ENCODE data around the gene MUC2. TPM values are rescaled to one million over a fixed set of nuclear protein-coding genes. Genes with fewer than 3 reads are reported as not detected.

Gene MUC2
- total and polyA plus RNA-seq, 2 of the 13 experiments (the other 11 are each of a cell fraction or from before 2014, with no cell fraction given) = not detected

DNA sequence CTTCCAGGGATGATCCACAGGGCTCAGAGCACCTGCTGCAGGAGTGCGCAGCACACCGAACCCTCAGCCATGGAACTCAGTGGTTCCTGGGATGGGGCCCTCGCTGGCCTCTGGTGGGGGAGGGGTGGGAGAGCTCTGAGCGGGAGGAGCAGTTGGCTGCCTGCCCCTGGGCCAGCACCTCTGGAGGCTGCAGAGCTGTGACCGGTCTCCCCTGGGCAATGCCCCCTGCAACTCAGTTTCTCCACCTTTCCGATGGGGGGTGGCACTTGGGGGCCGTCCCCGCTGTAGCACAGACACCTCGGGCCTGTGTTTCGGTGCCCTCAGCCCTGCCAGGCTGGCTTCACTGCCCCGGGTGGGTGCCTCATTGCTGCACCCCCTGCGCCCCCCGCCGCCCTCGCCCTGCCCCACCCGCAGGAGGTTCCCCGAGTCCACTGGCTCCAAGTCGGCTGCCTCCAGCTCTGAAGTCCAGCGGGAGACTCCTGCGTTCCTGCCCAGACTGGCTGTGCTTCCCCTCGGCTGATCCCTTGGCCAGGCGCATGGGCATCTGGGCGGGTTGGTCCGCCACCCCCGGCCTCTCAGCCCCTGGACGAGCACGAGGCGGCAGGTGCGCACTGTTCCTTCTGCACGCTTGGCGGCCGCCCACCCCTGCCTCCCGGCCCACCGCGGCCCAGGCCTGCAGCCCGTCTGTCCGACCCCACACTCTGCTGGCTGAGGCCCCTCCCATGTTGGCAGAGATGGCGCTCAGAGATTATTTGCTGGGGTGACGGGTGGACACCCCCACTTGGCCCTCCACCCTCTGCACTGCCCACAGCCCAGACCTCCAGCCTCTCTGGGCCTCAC, 40.0 kb upstream of the MUC2 start (continued):
- TF ChIP-seq, protein P1, sequence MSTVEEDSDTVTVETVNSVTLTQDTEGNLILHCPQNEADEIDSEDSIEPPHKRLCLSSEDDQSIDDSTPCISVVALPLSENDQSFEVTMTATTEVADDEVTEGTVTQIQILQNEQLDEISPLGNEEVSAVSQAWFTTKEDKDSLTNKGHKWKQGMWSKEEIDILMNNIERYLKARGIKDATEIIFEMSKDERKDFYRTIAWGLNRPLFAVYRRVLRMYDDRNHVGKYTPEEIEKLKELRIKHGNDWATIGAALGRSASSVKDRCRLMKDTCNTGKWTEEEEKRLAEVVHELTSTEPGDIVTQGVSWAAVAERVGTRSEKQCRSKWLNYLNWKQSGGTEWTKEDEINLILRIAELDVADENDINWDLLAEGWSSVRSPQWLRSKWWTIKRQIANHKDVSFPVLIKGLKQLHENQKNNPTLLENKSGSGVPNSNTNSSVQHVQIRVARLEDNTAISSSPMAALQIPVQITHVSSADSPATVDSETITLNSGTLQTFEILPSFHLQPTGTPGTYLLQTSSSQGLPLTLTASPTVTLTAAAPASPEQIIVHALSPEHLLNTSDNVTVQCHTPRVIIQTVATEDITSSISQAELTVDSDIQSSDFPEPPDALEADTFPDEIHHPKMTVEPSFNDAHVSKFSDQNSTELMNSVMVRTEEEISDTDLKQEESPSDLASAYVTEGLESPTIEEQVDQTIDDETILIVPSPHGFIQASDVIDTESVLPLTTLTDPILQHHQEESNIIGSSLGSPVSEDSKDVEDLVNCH (CRISPR knock-in tag; IDR thresholded peaks at IDR 0.05) = no peak
- TF ChIP-seq ZMYM4 (CRISPR knock-in tag; IDR thresholded peaks at IDR 0.05) (no peak), ZNF121 (CRISPR knock-in tag; IDR thresholded peaks at IDR 0.05) (no peak), ASH2L (IDR thresholded peaks at IDR 0.05; ENCODE audit: insufficient read length, low read depth, low read length) (no peak), KDM1A (CRISPR knock-in tag; IDR thresholded peaks at IDR 0.05) (no peak), TBL1XR1 (IDR thresholded peaks at IDR 0.05; ENCODE audit: borderline replicate concordance, low read length, partially characterized antibody) (no peak), JARID2 (CRISPR knock-in tag; IDR thresholded peaks at IDR 0.05; ENCODE audit: insufficient replicate concordance) (no peak), PLRG1 (conservative IDR thresholded peaks at IDR 0.05) (no peak), HNF4G (IDR thresholded peaks at IDR 0.05; ENCODE audit: borderline replicate concordance, low read depth, low read length) (no peak), HNF4G (CRISPR knock-in tag; IDR thresholded peaks at IDR 0.05; ENCODE audit: borderline replicate concordance, low read depth) (no peak)

Measured in HepG2 (cell line).